Upper lobe of left lung (tissue), 4 donors: ENCODE measurements around the gene ADGRE1.

Experiments
- CTCF ChIP-seq, 6 experiments: fragments of 450-650 bp in 4 of 6; fragments of 200-600 bp in 2 of 6; sonication (generic) in 2 of 6; IDR thresholded peaks; one replicate each; pipeline ENCODE4 v1.5.1; 2016 to 2019; ENCODE audit warnings: antibody characterized with exemption in 6 of 6
- EP300 ChIP-seq, 4 donors: sonication (generic); formaldehyde crosslinking; IDR thresholded peaks; one replicate each; pipeline ENCODE4 v1.5.1; 2017; ENCODE audit warnings: antibody characterized with exemption in 4 of 4, control low read depth in 2 of 4
- POLR2A ChIP-seq, 4 donors: fragments of 450-650 bp; IDR thresholded peaks; one replicate each; pipeline ENCODE4 v1.5.1; 2016 to 2017; ENCODE audit warnings: antibody characterized with exemption in 4 of 4, mild to moderate bottlenecking in 2 of 4
- POLR2AphosphoS5 ChIP-seq, 2 donors: sonication (generic); formaldehyde crosslinking; IDR thresholded peaks; one replicate each; pipeline ENCODE4 v1.5.1; 2017; ENCODE audit warnings: antibody characterized with exemption in 2 of 2

- TF ChIP-seq POLR2AphosphoS5 (IDR thresholded peaks at IDR 0.05) (no peak), POLR2A (IDR thresholded peaks at IDR 0.05) (no peak), CTCF (IDR thresholded peaks at IDR 0.05) (no peak), EP300 (IDR thresholded peaks at IDR 0.05) (no peak)
Measured at GRCh38 chr19:6935618-6936017, 48.2 kb downstream of the ADGRE1 start.
